GM12875 (cell line): ENCODE measurements around the gene ZNF197.
"Not testable (repeated sequence)": the region's sequence is repeated elsewhere in the genome, so short reads cannot be mapped to it uniquely, and the experiment has no call there.

Experiments used
- H3K4me3 ChIP-seq: one replicate; pipeline ENCODE4 v1.5.1; 2011; ENCODE audit warnings: low read depth, low read length, control low read depth
- CTCF ChIP-seq: IDR thresholded peaks from 2 replicates; pipeline ENCODE4 v1.5.1; 2011; ENCODE audit warnings: low read depth, mild to moderate bottlenecking, control low read depth, inconsistent platforms, low read length, moderate library complexity, borderline replicate concordance; ENCODE audit not compliant: insufficient read depth

Gene ZNF197

GRCh38 chr3:44624749-44625480, at the start of gene ZNF197:
ZNF197 (plus strand) TSS chr3:44625036; CDS start chr3:44629155, 4,119 bp downstream.
- 0 out of 2 replicates have a peak, but pooled peaks have one; percentile 2 for TF ChIP-seq CTCF

GRCh38 chr3:44576613-44577012, 48.2 kb upstream of the ZNF197 start:
- no peak for TF ChIP-seq CTCF
- H3K4me3 ChIP-seq = no peak overlapping the region

More at GRCh38 chr3:44624749-44625480, at the start of gene ZNF197:
- peak within 1 kb of the TSS; percentile 84 for H3K4me3 ChIP-seq

- H3K4me3 ChIP-seq = not testable (repeated sequence)
These were observed 47.4 kb upstream of the ZNF197 start for GRCh38 chr3:44577354-44577952.

GRCh38 chr3:44578316-44578715, 46.5 kb upstream of the ZNF197 start:
- not testable (repeated sequence) for H3K4me3 ChIP-seq

- H3K4me3 ChIP-seq = not testable (repeated sequence)
These were observed 45.8 kb upstream of the ZNF197 start for GRCh38 chr3:44578924-44579515.

GRCh38 chr3:44579749-44580148, 45.1 kb upstream of the ZNF197 start:
- H3K4me3 ChIP-seq = not testable (repeated sequence)

- not testable (repeated sequence) for H3K4me3 ChIP-seq
These were observed 43.9 kb upstream of the ZNF197 start for GRCh38 chr3:44580971-44581370.

- no peak for TF ChIP-seq CTCF
- no peak within 1 kb of the TSS for H3K4me3 ChIP-seq
These were observed 40.0 kb upstream of the ZNF197 start, which contains the start of gene ZNF660 for GRCh38 chr3:44584646-44585501. ZNF660 (plus strand) TSS chr3:44584964; CDS start chr3:44594194, 9,230 bp downstream.

- no peak for TF ChIP-seq CTCF
- H3K4me3 ChIP-seq = no peak overlapping the region
These were observed 28.2 kb upstream of the ZNF197 start for GRCh38 chr3:44596621-44597020.
